HCT116 (cell line): Measurements from ENCODE around the gene TRMT10B. TPM values are rescaled to one million over a fixed set of nuclear protein-coding genes. Genes with fewer than 3 reads are reported as not detected.

Experiments used
- EZH2 ChIP-seq: fragments of 200-600 bp; sonication (generic); IDR thresholded peaks from 2 replicates; pipeline ENCODE4 v1.6.1; 2017; ENCODE audit warnings: antibody characterized with exemption, mixed run types
- FOSL1 ChIP-seq: IDR thresholded peaks from 2 replicates; pipeline ENCODE4 v1.6.1; 2012; ENCODE audit warnings: low read depth
- TCF7L2 ChIP-seq: IDR thresholded peaks from 2 replicates; pipeline ENCODE4 v1.7.0; 2011; ENCODE audit warnings: borderline replicate concordance, inconsistent platforms; ENCODE audit not compliant: insufficient read depth, insufficient read length; ENCODE audit errors: extremely low read depth
- YY1 ChIP-seq: IDR thresholded peaks from 2 replicates; pipeline ENCODE4 v1.6.1; 2011; ENCODE audit warnings: low read length, low read depth, moderate library complexity, mild to moderate bottlenecking; ENCODE audit not compliant: insufficient replicate concordance; ENCODE audit errors: extremely low read depth
- total RNA-seq: library from RNA; stranded (reverse); gene quantifications from one replicate; pipeline ENCODE4 v1.2.1, GENCODE V29; 2021; ENCODE audit not compliant: unreplicated experiment
- TF ChIP-seq, protein P1 (sequence below): IDR thresholded peaks from 2 replicates; pipeline ENCODE4 v1.6.1; 2011; ENCODE audit warnings: mild to moderate bottlenecking, low read length, moderate library complexity; ENCODE audit not compliant: insufficient replicate concordance; ENCODE audit errors: extremely low read depth

TRMT10B gene
- total RNA-seq, 1 experiment from 2014 or later: 5.5 TPM

DNA sequence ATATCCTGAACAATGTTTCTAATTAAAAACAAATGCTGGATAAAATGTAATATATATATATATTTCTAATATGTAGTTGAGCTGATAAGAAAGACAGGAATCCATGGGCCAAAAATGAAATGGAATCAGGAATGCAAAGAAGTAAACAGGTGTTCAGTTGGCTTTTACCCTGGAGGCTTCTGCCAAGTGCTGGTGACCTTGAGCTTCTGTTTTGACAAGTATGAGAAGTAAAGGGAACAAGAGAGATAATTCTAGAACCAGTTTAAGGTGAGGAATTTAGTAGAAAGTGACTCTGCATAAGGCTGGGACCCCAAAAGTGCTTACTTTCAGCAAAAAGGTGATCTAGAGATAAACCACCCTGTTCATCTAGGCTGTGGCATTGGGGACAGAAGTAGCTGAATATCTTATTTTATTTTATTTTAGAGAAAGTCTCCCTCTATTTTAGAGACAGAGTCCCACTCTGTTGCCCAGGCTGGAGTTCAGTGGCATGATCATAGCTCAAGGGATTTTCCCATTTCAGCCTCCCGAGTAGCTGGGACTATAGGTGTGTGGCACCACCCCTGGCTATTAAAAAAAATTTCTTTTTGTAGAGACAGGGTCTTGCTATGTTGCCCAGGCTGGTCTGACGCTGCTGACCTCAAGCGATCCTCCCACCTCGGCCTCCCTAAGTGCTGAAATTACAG, 74.0 kb downstream of the TRMT10B start (continued):
- TF ChIP-seq YY1: no peak
- no peak for TF ChIP-seq TCF7L2
- TF ChIP-seq, protein P1, sequence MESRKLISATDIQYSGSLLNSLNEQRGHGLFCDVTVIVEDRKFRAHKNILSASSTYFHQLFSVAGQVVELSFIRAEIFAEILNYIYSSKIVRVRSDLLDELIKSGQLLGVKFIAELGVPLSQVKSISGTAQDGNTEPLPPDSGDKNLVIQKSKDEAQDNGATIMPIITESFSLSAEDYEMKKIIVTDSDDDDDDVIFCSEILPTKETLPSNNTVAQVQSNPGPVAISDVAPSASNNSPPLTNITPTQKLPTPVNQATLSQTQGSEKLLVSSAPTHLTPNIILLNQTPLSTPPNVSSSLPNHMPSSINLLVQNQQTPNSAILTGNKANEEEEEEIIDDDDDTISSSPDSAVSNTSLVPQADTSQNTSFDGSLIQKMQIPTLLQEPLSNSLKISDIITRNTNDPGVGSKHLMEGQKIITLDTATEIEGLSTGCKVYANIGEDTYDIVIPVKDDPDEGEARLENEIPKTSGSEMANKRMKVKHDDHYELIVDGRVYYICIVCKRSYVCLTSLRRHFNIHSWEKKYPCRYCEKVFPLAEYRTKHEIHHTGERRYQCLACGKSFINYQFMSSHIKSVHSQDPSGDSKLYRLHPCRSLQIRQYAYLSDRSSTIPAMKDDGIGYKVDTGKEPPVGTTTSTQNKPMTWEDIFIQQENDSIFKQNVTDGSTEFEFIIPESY: no peak
- no peak for TF ChIP-seq EZH2
- TF ChIP-seq FOSL1: no peak

Other genes with a start within 250 kb of the TRMT10B start
- 5.3 TPM for gene FBXO10, start 177.4 kb upstream of the TRMT10B start, total RNA-seq
- 161 TPM for gene TOMM5, start 161.2 kb upstream of the TRMT10B start, total RNA-seq
- 0.52 TPM for gene FRMPD1, start 102.9 kb upstream of the TRMT10B start, total RNA-seq
- 79.6 TPM for gene EXOSC3, start 31.3 kb downstream of the TRMT10B start, total RNA-seq
- 20.6 TPM for gene DCAF10, start 47.0 kb downstream of the TRMT10B start, total RNA-seq
- 27.3 TPM for gene SLC25A51, start 150.3 kb downstream of the TRMT10B start, total RNA-seq